Upper lobe of left lung (tissue), 6 donors: ENCODE results near the gene SETBP1. TPM values are rescaled to one million over a fixed set of nuclear protein-coding genes. Genes with fewer than 3 reads are reported as not detected.

ENCODE experiments used
- ATAC-seq, 2 donors: fragments of 200-7000 bp; cut with Tn5 transposase; one replicate each; pipeline ENCODE4 v1.9.1; 2022; ENCODE audit warnings: mild to moderate bottlenecking in 2 of 2, moderate library complexity in 2 of 2; ENCODE audit not compliant: low FRiP score in 2 of 2
- DNase-seq, 2 donors: peaks; one replicate each; pipeline ENCODE4 v3.0.0-alpha.2; 2019 to 2020
- H3K27ac ChIP-seq, 4 donors: fragments of 200-600 bp; sonication (generic); one replicate each; pipeline ENCODE4 v1.5.1; 2016 to 2019
- H3K27me3 ChIP-seq, 4 donors: fragments of 200-600 bp; sonication (generic); one replicate each; pipeline ENCODE4 v1.5.1; 2017 to 2019
- H3K36me3 ChIP-seq, 4 donors: fragments of 200-600 bp; sonication (generic); one replicate each; pipeline ENCODE4 v1.5.1; 2016 to 2019
- H3K4me1 ChIP-seq, 4 donors: fragments of 200-600 bp; sonication (generic); one replicate each; pipeline ENCODE4 v1.5.1; 2018 to 2019
- H3K4me3 ChIP-seq, 4 donors: fragments of 200-600 bp; sonication (generic); one replicate each; pipeline ENCODE4 v1.5.1; 2017 to 2019; ENCODE audit warnings: mild to moderate bottlenecking in 2 of 4, moderate library complexity in 1 of 4
- H3K9me3 ChIP-seq, 4 donors: fragments of 200-600 bp; sonication (generic); one replicate each; pipeline ENCODE4 v1.5.1; 2018 to 2019
- EP300 ChIP-seq, 4 donors: sonication (generic); formaldehyde crosslinking; IDR thresholded peaks; one replicate each; pipeline ENCODE4 v1.5.1; 2017; ENCODE audit warnings: antibody characterized with exemption in 4 of 4, control low read depth in 2 of 4
- POLR2A ChIP-seq, 4 donors: fragments of 450-650 bp; IDR thresholded peaks; one replicate each; pipeline ENCODE4 v1.5.1; 2016 to 2017; ENCODE audit warnings: antibody characterized with exemption in 4 of 4, mild to moderate bottlenecking in 2 of 4
- POLR2AphosphoS5 ChIP-seq, 2 donors: sonication (generic); formaldehyde crosslinking; IDR thresholded peaks; one replicate each; pipeline ENCODE4 v1.5.1; 2017; ENCODE audit warnings: antibody characterized with exemption in 2 of 2
- WGBS, 2 donors: methylation state at CpG; one replicate each; pipeline ENCODE4 v1.1.5; 2017 to 2018; 5-methylcytosine and 5-hydroxymethylcytosine counted together
- total RNA-seq, 6 donors: library from RNA; depleted of rRNA in 4 of 6; stranded (reverse); fragments of >200 nt in 4 of 6; gene quantifications; one replicate each; pipeline versions ENCODE4 v1.1.0 to v1.2.1, GENCODE V29; 2016 to 2021
- TF ChIP-seq, protein P1 (sequence below), 6 experiments: fragments of 450-650 bp in 4 of 6; fragments of 200-600 bp in 2 of 6; sonication (generic) in 2 of 6; IDR thresholded peaks; one replicate each; pipeline ENCODE4 v1.5.1; 2016 to 2019; ENCODE audit warnings: antibody characterized with exemption in 6 of 6
- donor health status: DM: no; HTN: no; CAD: no; lungs with moderate emphysema.
- donor health status: DM: no; HTN: yes; CAD: no; lungs with severe emphysema.

SETBP1 gene
- total RNA-seq, 6 donors from 2014 or later: 11.7 to 38.8 (median 16.6) TPM

DNA sequence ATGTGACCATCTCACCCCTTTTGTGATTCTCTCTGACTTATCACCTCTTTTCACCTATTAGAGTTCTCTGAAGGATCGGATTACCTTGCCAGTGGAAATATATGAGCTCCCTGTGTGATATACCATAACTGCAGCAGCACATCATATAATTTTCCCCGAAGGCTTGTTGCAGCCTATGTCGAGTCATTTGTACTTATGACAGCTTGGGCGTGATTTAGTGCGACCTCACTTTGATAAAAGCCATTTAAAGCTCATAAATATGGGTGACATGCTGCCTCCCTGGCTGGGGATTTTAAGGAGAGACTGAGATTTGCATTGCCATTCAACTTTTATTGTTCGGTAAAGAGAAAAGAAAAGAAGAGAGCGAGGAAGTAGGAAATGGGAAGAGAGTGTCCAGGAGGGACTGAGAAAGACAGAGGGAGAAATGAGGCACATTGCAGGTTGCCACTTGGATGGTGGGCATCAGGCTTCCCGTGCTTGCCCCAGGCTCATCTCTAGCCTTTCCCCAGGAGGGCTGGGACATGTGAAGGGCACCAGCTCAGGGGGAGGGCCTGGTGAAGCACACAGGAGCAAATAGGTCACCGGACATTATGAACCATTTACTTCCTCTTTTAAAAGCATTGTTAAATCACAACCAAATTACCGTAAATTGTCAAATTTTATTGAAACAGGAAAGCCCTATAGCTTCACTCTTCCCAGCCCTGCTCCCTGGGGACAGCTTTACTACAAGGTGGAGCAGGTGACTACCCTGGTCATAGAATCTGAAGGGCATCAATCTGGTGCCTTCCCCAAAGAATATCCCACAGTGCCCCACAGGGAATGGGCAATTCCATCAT, 161.3 kb downstream of the SETBP1 start:
- Histone ChIP-seq H3K4me1 (peaks cover 12 to 22% (median 19%) of the 10 kb centered on the region in 4 donors), H3K4me3 (no peak overlapping the region), H3K36me3 (no peaks in the 10 kb centered on the region), H3K9me3 (no peaks in the 10 kb centered on the region), H3K27me3 (no peaks in the 10 kb centered on the region), H3K27ac (no peak overlapping the region)
- 87 to 90% methylated on average over 10 of the region's 10 CpGs for WGBS, 2 donors
- no peak for DNase-seq
- ATAC-seq: no peak
- no peak for TF ChIP-seq EP300 (IDR thresholded peaks at IDR 0.05)
- no peak for TF ChIP-seq POLR2AphosphoS5 (IDR thresholded peaks at IDR 0.05)
- TF ChIP-seq POLR2A (IDR thresholded peaks at IDR 0.05): no peak
- TF ChIP-seq, protein P1, sequence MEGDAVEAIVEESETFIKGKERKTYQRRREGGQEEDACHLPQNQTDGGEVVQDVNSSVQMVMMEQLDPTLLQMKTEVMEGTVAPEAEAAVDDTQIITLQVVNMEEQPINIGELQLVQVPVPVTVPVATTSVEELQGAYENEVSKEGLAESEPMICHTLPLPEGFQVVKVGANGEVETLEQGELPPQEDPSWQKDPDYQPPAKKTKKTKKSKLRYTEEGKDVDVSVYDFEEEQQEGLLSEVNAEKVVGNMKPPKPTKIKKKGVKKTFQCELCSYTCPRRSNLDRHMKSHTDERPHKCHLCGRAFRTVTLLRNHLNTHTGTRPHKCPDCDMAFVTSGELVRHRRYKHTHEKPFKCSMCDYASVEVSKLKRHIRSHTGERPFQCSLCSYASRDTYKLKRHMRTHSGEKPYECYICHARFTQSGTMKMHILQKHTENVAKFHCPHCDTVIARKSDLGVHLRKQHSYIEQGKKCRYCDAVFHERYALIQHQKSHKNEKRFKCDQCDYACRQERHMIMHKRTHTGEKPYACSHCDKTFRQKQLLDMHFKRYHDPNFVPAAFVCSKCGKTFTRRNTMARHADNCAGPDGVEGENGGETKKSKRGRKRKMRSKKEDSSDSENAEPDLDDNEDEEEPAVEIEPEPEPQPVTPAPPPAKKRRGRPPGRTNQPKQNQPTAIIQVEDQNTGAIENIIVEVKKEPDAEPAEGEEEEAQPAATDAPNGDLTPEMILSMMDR (IDR thresholded peaks at IDR 0.05): no peak

DNA sequence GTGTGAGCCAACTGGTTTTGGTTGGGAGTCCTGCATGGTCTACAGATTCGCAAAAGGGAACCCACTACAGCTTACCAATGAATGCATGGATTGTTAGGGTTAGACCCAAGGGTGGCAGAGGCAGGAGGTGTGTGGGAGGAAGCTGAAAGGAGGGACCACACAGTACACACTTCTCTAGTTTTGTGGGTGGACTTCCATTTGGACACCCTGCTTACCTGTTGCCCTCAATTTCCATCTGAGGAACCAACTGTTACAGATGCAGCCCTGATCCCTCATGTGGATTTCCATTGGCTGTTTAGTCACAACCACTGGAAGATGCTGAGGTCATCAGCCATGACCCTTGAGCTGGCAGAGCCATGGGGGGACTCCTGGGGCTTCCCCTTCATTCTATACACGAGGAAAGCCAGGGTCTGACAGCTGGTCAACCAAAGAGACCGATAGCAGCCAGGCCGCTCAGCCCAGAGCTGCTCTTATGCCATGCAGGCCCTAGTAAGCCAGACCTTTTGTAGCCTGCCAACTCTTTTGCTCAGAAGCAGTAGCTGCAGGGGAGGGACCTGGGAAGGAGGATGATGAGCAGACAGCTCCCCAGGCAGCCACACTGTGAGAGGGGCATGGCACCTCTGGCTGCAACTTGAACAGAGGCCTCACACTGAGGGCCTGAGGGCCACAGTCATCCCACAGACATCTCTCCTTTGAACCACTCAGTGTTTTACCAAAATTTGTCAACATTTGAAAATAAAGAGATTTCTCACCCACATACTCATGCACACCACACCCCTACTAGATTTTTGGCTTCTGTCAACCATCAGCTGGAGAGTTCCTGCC, 162.1 kb downstream of the SETBP1 start:
- Histone ChIP-seq H3K27me3 (no peaks in the 10 kb centered on the region), H3K4me1 (peaks cover 12 to 22% (median 19%) of the 10 kb centered on the region in 4 donors), H3K4me3 (no peak overlapping the region), H3K9me3 (no peaks in the 10 kb centered on the region), H3K27ac (no peak overlapping the region), H3K36me3 (no peaks in the 10 kb centered on the region)
- no peak for ATAC-seq
- DNase-seq: no peak
- no peak for TF ChIP-seq POLR2A (IDR thresholded peaks at IDR 0.05)
- TF ChIP-seq POLR2AphosphoS5 (IDR thresholded peaks at IDR 0.05): no peak
- TF ChIP-seq, protein P1 (IDR thresholded peaks at IDR 0.05): no peak
- no peak for TF ChIP-seq EP300 (IDR thresholded peaks at IDR 0.05)
- WGBS, 2 donors: 91 to 100% methylated on average over 3 to 4 of the region's 4 CpGs

DNA sequence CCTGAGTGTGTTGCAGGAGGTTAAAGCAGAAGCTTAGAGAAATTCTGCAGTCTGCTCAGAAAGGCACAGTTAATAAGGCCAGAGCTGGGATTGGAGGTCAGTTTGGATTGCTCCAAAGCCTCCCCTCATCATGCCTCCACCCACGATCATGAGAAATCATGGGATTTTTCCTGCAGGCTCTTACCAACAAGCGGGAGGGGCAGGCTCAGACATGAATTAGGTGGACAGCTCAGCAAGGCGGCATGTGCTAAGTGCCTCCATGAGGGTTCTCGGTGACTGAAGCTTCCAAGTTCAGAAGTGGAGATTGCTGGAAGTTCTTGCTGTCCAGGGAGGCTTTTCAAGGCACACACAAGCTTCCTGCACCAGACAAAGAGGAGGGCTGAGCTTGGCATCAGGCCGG, 163.8 kb downstream of the SETBP1 start:
- ATAC-seq (no peak), DNase-seq (no peak)
- no peak overlapping the region for H3K27ac ChIP-seq
- no peak overlapping the region for H3K4me3 ChIP-seq
- no peak for TF ChIP-seq EP300 (IDR thresholded peaks at IDR 0.05)
- TF ChIP-seq POLR2A (IDR thresholded peaks at IDR 0.05): no peak
- TF ChIP-seq POLR2AphosphoS5 (IDR thresholded peaks at IDR 0.05): no peak
- TF ChIP-seq, protein P1 (IDR thresholded peaks at IDR 0.05): no peak
- no peaks in the 10 kb centered on the region for H3K27me3 ChIP-seq
- WGBS, 2 donors: 60 to 75% methylated on average over 5 of the region's 5 CpGs
- H3K4me1 ChIP-seq: peaks cover 2 to 14% (median 12%) of the 10 kb centered on the region in 4 donors
- H3K36me3 ChIP-seq: no peaks in the 10 kb centered on the region
- H3K9me3 ChIP-seq: no peaks in the 10 kb centered on the region

DNA sequence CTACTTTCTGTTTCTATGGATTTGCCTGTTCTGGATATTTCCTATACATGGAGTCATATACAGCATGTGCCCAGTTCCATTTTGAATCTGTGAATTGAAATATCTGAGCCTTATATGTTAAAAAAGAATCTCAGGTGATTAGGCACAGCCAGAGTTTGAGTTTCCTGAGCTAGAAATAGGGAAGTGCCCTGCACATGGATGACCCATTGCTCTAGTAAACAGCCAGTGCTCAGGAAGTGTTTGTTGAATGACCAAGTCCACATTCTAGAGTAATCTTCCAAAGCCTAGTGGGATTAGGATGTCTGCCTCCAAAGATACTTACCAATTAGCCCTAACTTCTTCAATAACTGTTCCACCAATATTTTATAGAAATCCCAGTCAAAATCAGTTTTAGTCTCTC, 165.8 kb downstream of the SETBP1 start:
- H3K27ac ChIP-seq: no peak overlapping the region
- no peaks in the 10 kb centered on the region for H3K27me3 ChIP-seq
- H3K9me3 ChIP-seq: no peaks in the 10 kb centered on the region
- DNase-seq: no peak
- no peak overlapping the region for H3K4me3 ChIP-seq
- H3K4me1 ChIP-seq: peaks cover 0 to 5% (median 4%) of the 10 kb centered on the region in 4 donors
- TF ChIP-seq, protein P1 (IDR thresholded peaks at IDR 0.05): no peak
- TF ChIP-seq POLR2A (IDR thresholded peaks at IDR 0.05): no peak
- no peak for TF ChIP-seq POLR2AphosphoS5 (IDR thresholded peaks at IDR 0.05)
- TF ChIP-seq EP300 (IDR thresholded peaks at IDR 0.05): no peak
- H3K36me3 ChIP-seq: no peaks in the 10 kb centered on the region
- ATAC-seq: no peak
